OCI-LY1 (cell line): ENCODE results near the gene PFDN4.

Experiments used
- H2AFZ ChIP-seq: fragments of 200-600 bp; sonication (generic), shearing (Covaris generic); 2 replicates; pipeline ENCODE4 v1.6.0; 2014; ENCODE audit warnings: antibody characterized with exemption, mild to moderate bottlenecking, low read length
- H3F3A ChIP-seq: fragments of 200-600 bp; sonication (generic), shearing (Covaris generic); 2 replicates; pipeline ENCODE4 v1.6.0; 2014; ENCODE audit warnings: mild to moderate bottlenecking, antibody characterized with exemption, low read length, moderate library complexity; ENCODE audit not compliant: insufficient read depth
- H3K27ac ChIP-seq: fragments of 200-600 bp; sonication (generic); 2 replicates; pipeline ENCODE4 v1.5.1; 2014; ENCODE audit warnings: low read length, mixed run types, mild to moderate bottlenecking, low read depth; ENCODE audit not compliant: poor library complexity, severe bottlenecking
- H3K27me3 ChIP-seq: fragments of 200-600 bp; sonication (generic); 2 replicates; pipeline ENCODE4 v1.6.0; 2014; ENCODE audit warnings: antibody characterized with exemption, mild to moderate bottlenecking, low read length, moderate library complexity; ENCODE audit not compliant: insufficient read depth
- H3K36me3 ChIP-seq: fragments of 200-600 bp; sonication (generic); 2 replicates; pipeline ENCODE4 v1.6.1; 2014; ENCODE audit warnings: mild to moderate bottlenecking, antibody characterized with exemption, low read length, moderate library complexity, mixed read lengths; ENCODE audit not compliant: insufficient read depth
- H3K4me1 ChIP-seq: fragments of 200-600 bp; sonication (generic); 2 replicates; pipeline ENCODE4 v1.5.1; 2014; ENCODE audit warnings: mild to moderate bottlenecking, low read length, moderate library complexity; ENCODE audit not compliant: insufficient read depth, severe bottlenecking
- H3K4me2 ChIP-seq: fragments of 200-600 bp; sonication (generic), shearing (Covaris generic); 2 replicates; pipeline ENCODE4 v1.6.1; 2014; ENCODE audit warnings: low read length
- H3K4me3 ChIP-seq: fragments of 200-600 bp; sonication (generic); 2 replicates; pipeline ENCODE4 v1.5.1; 2014; ENCODE audit warnings: low read length, low read depth, mild to moderate bottlenecking, mixed read lengths; ENCODE audit not compliant: poor library complexity, severe bottlenecking
- H3K79me2 ChIP-seq: fragments of 200-600 bp; shearing (Covaris generic); 2 replicates; pipeline ENCODE4 v1.6.1; 2016; ENCODE audit warnings: mixed run types, low read length, mixed read lengths; ENCODE audit not compliant: insufficient read depth
- H3K9ac ChIP-seq: fragments of 200-600 bp; sonication (generic), shearing (Covaris generic); 2 replicates; pipeline ENCODE4 v1.6.1; 2014; ENCODE audit warnings: mild to moderate bottlenecking, low read length, mixed read lengths
- H3K9me2 ChIP-seq: fragments of 200-600 bp; sonication (generic), shearing (Covaris generic); 2 replicates; pipeline ENCODE4 v1.6.1; 2014; ENCODE audit warnings: low read depth, mild to moderate bottlenecking, low read length, mixed read lengths
- H3K9me3 ChIP-seq: fragments of 200-600 bp; shearing (Covaris generic); 2 replicates; pipeline ENCODE4 v1.6.1; 2014; ENCODE audit warnings: low read length, mixed read lengths
- H4K20me1 ChIP-seq: fragments of 200-600 bp; sonication (generic), shearing (Covaris generic); 2 replicates; pipeline ENCODE4 v1.6.0; 2016; ENCODE audit warnings: mild to moderate bottlenecking, low read length; ENCODE audit not compliant: insufficient read depth
- CTCF ChIP-seq: fragments of 200-600 bp; sonication (generic), shearing (Covaris generic); IDR thresholded peaks from 2 replicates; pipeline ENCODE4 v1.5.1; 2017; ENCODE audit warnings: mild to moderate bottlenecking, antibody characterized with exemption, low read length, moderate library complexity, mixed read lengths
- EZH2 ChIP-seq: fragments of 200-600 bp; sonication (generic), shearing (Covaris generic); IDR thresholded peaks from 2 replicates; pipeline ENCODE4 v1.8.0; 2017; ENCODE audit warnings: borderline replicate concordance, mixed run types, mild to moderate bottlenecking, antibody characterized with exemption, low read length, moderate library complexity, mixed read lengths

The PFDN4 gene

DNA sequence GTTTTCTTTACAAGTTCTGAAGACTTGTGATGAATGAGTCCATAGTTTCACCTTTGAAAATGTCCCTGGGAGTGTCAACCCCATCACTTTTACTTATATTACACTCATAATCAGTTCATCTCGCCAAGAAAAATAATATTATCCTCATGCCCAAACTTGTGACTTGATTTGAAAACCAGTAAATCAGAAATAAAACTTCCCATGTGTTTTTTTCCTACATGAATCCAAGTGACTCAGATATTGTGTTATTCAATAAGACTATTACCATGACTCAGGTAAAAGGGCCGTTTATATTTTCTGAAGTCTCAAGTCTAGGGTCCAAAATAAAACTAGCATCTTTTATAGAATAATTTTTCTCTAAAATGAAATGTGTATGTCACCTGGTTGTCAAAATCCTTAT lies 18.3 kb upstream of the PFDN4 start:
- H2AFZ ChIP-seq = no peak overlapping the region
- H3K4me3 ChIP-seq = no peak overlapping the region
- 0 out of 2 replicates have a peak, but pooled peaks cover 4% of the 10 kb centered on the region for H3K27me3 ChIP-seq
- H3K9me2 ChIP-seq = no peaks in the 10 kb centered on the region
- no peak overlapping the region for H3K27ac ChIP-seq
- no peak overlapping the region for H3K9ac ChIP-seq
- TF ChIP-seq EZH2 = no peak
- TF ChIP-seq CTCF = no peak
- no peaks in the 10 kb centered on the region for H3K9me3 ChIP-seq
- H3F3A ChIP-seq = no peaks in the 10 kb centered on the region
- no peaks in the 10 kb centered on the region for H3K79me2 ChIP-seq
- no peaks in the 10 kb centered on the region for H3K36me3 ChIP-seq
- no peak overlapping the region for H3K4me2 ChIP-seq
- H3K4me1 ChIP-seq = no peaks in the 10 kb centered on the region
- H4K20me1 ChIP-seq = no peaks in the 10 kb centered on the region

DNA sequence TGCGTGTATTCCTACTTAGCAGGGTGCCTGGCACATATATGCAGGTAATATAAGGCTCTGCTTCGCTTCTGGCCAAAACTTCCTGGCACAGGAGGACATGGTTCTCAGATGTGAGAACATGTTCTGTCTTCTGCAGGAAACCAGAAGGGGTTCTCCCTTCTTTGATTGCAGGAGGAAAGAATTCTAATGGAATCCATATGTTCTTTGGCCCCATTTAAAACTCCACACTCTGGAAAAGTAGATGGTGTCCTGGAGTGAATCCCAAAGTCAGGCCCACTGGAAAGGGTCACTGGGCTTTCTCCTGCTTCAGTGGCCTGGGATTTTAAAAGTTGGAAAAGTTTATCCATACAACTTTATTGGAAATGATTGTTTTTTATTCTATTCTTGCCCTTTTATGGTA lies 17.7 kb upstream of the PFDN4 start:
- Histone ChIP-seq H3K9me2 (no peaks in the 10 kb centered on the region), H4K20me1 (no peaks in the 10 kb centered on the region), H3K27me3 (0 out of 2 replicates have a peak, but pooled peaks cover 4% of the 10 kb centered on the region), H3K9ac (no peak overlapping the region), H3K4me3 (no peak overlapping the region), H3K9me3 (no peaks in the 10 kb centered on the region), H3K36me3 (no peaks in the 10 kb centered on the region), H2AFZ (no peak overlapping the region), H3K4me1 (no peaks in the 10 kb centered on the region), H3K79me2 (no peaks in the 10 kb centered on the region), H3F3A (no peaks in the 10 kb centered on the region), H3K27ac (no peak overlapping the region), H3K4me2 (no peak overlapping the region)
- TF ChIP-seq CTCF (no peak), EZH2 (no peak)

DNA sequence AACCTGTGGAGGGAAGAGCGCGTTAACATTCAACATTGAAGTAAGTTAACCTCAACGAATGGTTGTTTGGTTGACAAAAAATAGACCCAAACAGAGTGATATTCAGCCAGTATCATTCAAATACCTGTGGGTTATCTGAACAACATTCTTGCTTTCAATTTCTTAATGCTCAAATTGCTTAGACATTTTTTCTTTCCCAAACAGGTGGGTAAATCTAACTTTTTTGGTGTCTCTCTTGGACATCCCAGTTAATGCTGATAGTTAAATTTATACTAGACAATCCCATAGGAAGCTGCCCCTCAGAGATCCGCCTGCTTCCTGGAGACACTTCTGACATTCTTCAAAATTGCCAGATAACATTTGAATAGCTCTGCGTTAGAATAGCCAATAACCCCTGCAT lies 14.1 kb upstream of the PFDN4 start:
- Histone ChIP-seq H4K20me1 (no peaks in the 10 kb centered on the region), H3F3A (no peaks in the 10 kb centered on the region), H3K9me3 (no peaks in the 10 kb centered on the region), H3K4me3 (no peak overlapping the region), H3K36me3 (no peaks in the 10 kb centered on the region), H3K79me2 (no peaks in the 10 kb centered on the region), H3K4me2 (no peak overlapping the region), H3K27me3 (0 out of 2 replicates have a peak, but pooled peaks cover 4% of the 10 kb centered on the region), H3K4me1 (no peaks in the 10 kb centered on the region), H3K9ac (no peak overlapping the region), H3K27ac (no peak overlapping the region), H3K9me2 (no peaks in the 10 kb centered on the region), H2AFZ (no peak overlapping the region)
- TF ChIP-seq EZH2 (no peak), CTCF (no peak)
